Stimulated activated CD8-positive, alpha-beta memory T cell treated with anti-CD3 and anti-CD28 coated beads, Interleukin-7, amount 100 ng/mL, for 24 hours (primary cell): ENCODE data around the gene RAB18.
"Not testable (repeated sequence)": the region's sequence is repeated elsewhere in the genome, so short reads cannot be mapped to it uniquely, and the experiment has no call there.

Experiments used
- DNase-seq: peaks from one replicate; pipeline ENCODE4 v3.0.0-alpha.2; 2020; ENCODE audit warnings: low read depth

RAB18 gene

DNA sequence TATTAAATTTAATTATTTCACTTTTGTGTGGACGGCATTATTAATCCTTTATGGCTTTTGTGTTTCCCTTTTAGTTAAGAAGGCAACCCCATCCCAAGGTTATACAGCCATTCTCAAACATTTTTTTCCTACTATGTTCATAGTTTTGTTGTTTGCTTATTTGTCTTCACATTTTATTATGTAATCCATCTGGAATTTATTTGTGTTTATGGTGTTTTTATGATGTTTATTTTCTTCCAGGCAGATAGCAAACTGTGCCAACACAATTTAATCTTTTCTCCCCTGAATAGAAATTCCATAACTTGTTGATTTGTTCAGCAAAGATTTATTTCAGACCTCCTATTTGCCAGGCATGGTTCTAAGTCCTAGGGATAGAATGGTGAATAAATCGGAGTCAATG, 42.9 kb downstream of the RAB18 start:
- no peak for DNase-seq

DNA sequence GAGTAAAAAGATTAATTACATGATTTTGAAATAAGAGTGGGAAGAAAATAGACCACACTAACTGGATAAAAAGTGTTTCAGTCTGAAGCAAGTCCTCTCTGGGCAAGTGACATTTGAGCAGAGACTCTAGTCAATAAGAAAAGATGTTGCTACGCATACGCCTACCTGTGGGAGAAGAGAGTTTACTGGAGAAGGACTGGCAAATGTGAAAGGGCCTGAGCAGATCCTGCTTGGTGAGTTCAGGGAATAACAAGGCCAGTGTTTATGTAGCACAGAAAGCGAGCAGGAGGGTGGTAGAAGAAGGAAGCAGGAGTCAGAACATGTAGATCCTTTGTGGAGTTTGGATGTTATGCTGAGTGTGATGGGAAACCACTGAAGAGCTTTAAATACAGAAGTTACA, 43.4 kb downstream of the RAB18 start:
- DNase-seq, result no peak

DNA sequence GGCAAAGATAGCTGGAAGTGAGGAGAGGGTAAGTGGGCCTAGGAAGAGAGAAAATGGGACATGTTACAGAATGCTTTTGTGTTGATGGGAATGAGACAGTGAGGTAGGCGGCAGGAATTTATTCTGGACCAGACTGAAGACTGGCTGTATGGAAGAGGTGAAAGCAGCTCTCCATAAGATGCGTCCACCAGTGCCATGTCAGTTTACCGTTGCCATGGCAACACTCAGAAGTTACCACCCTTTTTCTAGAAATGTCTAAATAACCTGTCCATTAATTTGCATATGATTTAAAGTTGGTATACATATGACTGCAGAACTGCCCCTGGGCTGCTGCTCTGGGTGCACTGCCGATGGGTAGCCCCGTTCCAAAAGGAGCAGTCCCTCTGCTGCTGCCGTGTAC, 46.7 kb downstream of the RAB18 start:
- no peak for DNase-seq

DNA sequence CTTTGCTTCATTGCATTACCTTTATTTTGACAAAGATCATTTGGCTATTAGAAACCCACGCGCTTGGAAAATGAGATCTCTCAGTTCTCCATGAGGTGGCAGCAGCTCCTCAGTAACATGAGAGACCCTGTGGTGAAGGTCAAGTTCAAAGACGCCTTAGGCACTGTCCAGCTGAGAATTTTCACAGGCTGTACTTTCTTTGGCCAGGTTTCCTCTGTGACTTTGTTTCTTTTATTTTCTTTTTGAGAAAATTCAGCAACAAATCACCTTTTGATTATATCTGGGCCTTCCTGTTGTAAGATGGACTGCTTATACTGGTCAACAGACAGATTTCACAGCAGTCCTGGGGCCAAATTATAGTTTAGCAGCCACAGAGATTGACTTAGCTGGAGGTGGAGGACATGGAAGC, 54.5 kb downstream of the RAB18 start:
- no peak for DNase-seq

DNA sequence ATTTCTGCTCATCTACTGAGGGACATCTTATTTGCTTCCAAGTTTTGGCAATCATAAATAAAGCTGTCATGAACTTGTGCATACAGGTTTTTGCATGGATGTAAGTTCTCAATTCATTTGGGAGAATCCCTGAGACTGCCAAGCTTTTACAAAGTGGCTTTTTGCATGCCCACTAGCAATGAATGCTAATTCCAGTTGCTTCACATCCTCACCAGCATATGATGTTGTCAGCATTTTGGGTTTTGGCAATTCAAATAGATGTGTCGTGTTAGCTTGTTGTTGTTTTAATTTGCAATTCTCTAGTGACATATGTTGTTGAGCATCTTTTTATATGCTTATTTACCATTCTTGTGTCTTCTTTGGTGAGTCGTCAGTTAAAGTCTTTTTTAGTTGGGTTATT, 57.2 kb downstream of the RAB18 start:
- DNase-seq, result no peak

DNA sequence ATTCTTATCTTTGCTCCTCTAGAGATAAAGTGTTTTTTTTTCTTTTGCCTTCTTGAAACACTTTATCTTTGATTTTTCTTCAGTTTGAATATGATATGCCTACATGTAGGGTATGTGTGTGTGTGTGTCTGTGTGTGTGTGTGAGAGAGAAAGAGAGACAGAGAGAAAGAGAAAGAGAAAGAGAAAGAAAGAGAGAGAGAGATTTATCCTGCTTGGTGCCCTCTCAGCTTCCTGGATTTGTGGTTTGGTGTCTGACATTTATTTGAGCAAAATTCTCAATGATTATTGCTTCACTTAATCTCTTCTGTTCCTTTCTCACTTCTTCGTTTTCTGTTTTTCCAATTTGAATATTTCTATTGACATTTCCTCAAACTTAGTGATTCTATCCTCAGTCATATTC, 60.3 kb downstream of the RAB18 start:
- no peak for DNase-seq

DNA sequence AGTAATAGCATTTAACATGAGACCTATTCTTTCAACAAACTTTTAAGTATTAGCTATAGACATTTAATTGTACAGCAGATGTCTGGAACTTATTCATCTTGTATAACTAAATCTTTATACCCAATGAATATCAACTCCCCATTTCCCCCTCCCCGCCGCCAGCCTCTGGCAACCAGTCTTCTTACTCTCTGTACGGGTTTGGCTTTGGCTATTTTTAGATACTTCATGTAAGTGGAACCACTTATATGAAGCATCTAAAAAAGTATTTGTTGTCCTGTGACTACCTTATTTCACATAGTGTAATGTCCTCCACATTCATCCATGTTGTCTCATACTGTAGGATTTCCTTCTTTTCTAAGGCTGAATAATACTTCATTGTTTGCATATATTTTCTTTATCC, 60.8 kb downstream of the RAB18 start:
- DNase-seq, result no peak

DNA sequence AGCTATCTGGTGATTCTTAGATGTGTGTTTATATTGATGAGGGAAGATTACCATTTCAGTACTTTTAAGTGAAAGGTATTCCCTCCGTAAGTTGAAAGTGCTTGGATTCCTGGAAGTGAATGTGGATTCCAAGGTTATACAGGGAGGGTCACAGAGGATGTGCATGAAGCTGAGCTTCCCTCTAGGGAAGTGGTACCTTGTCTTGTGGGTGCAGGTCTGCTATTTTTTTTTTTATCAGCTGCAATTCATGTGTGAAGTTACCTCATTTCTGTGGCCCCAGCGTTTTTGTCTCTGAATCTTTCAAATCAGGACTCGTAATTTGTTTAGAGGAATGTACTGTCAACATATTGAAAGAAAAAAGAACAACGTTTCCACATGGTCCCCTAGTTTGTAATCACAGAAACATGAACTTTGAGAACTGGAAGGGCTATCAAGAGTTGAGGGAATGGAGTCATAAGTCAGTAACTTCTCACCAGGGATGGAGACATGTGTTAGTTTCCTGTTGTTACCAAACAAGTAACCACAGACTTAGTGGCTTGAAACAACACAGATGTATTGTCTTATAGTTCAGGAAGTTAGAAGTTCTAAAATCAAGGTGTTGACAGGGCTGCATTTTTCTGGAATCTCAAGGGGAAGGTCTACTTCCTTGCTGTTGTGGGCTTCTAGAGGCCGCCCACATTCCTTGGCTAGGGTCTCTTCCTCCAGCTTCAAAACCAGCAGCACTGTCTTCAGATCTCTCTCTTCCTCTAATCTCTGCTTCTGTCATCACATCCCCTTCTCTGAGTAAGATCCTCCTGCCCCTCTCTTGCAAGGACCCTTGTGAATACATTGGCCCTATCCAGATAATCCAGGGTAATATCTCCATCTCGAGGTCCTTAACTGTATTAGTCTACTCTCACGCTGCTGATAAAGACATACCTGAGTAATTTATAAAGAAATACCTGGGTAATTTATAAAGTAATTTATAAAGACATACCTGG, 64.4 kb downstream of the RAB18 start:
- DNase-seq, result no peak

DNA sequence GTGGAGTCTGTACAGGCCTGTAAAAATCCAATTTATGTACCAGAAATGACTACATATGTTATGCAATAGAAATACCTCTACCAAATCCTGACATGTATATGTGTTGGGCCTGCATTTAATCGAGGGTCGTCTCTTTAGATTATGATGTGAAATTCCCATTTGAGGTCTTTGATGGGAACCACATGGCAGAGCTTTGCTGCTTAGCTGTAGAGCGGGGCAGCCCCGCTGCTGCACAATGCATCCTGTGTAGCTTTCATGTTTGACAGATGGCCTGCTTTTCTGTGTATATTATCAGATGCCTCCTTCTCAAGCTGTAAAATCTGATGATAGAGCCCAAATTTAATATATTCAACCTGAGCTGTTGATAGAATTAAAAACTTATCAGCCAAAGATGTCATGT, 65.8 kb downstream of the RAB18 start:
- no peak for DNase-seq

DNA sequence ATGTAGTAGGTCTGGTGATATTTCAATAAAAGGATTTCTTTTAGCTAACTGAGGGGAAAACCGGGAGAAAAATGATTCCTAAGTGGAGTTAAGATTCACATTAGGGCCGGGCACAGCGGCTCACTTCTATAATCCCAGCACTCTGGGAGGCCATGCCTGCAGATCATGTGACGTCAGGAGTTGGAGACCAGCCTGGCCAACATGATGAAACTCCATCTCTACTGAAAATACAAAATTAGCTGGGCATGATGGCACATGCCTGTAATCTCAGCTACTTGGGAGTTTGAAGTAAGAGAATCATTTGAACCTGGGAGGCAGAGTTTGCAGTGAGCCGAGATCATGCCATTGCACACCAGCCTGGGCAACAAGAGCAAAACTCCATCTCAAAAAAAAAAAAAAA, 72.9 kb downstream of the RAB18 start:
- DNase-seq, result not testable (repeated sequence)

DNA sequence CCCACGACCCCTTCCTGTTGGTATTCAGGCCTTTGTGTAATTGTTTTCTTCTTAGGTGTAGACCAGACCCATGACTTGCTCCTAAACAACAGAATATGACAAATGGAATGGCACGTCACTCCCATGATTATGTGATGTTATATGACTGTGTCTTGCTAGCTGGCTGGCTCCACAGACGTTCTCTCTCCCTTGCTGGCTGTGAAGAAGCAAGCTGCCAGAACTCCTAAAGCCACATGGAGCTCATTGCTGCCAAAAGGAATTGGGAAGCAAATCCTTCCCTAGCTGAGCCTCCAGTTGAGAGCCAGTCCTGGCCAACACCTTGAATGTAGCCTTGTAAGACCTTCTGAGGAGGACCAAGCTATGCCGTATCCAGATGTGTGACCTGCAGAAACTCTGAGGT, 74.2 kb downstream of the RAB18 start:
- DNase-seq, result no peak

DNA sequence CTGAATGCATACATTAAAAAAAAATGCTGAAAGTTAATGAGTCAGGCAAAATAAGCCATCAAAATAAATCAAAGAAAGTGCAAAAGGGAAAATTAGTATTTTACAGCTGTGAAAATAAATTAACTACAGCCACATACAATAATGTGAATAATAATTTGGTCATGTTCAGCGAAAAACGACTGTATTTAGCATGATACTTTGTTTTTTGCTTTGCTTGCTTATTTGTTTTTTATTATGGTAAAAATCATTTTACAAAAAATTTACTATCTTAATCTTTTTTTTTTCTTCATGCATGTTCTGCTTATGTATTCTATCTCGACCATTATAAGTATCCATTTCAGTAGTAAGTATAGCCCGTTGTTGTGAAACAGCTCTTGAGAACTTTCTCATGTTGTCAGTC, 77.1 kb downstream of the RAB18 start:
- no peak for DNase-seq

DNA sequence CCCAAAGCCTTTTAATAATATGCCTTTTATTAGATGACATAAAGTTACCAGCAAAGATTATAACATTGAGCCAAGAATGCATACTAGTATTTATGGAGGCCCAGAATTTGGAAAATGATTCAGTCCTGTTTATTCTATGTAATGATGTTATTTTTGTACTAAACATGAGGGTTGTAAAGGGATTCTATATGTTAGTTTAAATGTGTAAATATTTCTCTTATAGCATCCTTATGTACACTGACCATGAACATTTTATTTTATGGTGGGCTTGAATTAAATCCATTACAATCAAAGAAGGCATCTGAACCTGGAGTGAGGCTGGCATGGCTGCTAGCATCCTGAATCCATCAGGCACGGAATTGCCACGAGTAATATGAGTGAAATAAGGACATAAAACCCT, 80.2 kb downstream of the RAB18 start:
- DNase-seq, result no peak
